Lung (tissue), 12 donors: ENCODE measurements around the gene ACTN3. TPM values are rescaled to one million over a fixed set of nuclear protein-coding genes. Genes with fewer than 3 reads are reported as not detected.

ENCODE experiments used
- ATAC-seq: fragments of 200-7000 bp; cut with Tn5 transposase; one replicate; pipeline ENCODE4 v1.9.1; 2020; ENCODE audit warnings: moderate number of reproducible peaks; ENCODE audit not compliant: insufficient read depth, low FRiP score
- DNase-seq, 3 donors: peaks; one replicate each; pipeline ENCODE4 v3.0.0-alpha.2; 2013 to 2017
- H3K27ac ChIP-seq, 2 donors: one replicate each; pipeline ENCODE4 v1.5.1; 2013; ENCODE audit warnings: mild to moderate bottlenecking in 2 of 2, moderate library complexity in 2 of 2, control low read depth in 1 of 2, inconsistent platforms in 1 of 2, low read depth in 1 of 2, low read length in 1 of 2
- H3K27me3 ChIP-seq, 3 donors: one replicate each; pipeline ENCODE4 v1.5.1; 2013; ENCODE audit warnings: low read length in 2 of 3; ENCODE audit not compliant: control insufficient read depth in 3 of 3, insufficient read depth in 3 of 3
- H3K36me3 ChIP-seq, 4 donors: one replicate each; pipeline ENCODE4 v1.5.1; 2013; ENCODE audit warnings: low read length in 4 of 4, mild to moderate bottlenecking in 1 of 4, moderate library complexity in 1 of 4; ENCODE audit not compliant: control insufficient read depth in 4 of 4, insufficient read depth in 4 of 4
- H3K4me1 ChIP-seq, 5 donors: one replicate each; pipeline ENCODE4 v1.5.1; 2013; ENCODE audit warnings: low read length in 5 of 5, mild to moderate bottlenecking in 2 of 5, moderate library complexity in 1 of 5; ENCODE audit not compliant: control insufficient read depth in 5 of 5, insufficient read depth in 5 of 5
- H3K4me3 ChIP-seq: one replicate; pipeline ENCODE4 v1.5.1; 2013; ENCODE audit warnings: mild to moderate bottlenecking, control low read depth, moderate library complexity
- H3K9ac ChIP-seq, 2 donors: one replicate each; pipeline ENCODE4 v1.5.1; 2013; ENCODE audit warnings: low read length in 2 of 2, control low read depth in 1 of 2; ENCODE audit not compliant: insufficient read depth in 1 of 2
- H3K9me3 ChIP-seq, 4 donors: one replicate each; pipeline ENCODE4 v1.5.1; 2013; ENCODE audit warnings: low read length in 3 of 4, mild to moderate bottlenecking in 1 of 4, moderate library complexity in 1 of 4; ENCODE audit not compliant: control insufficient read depth in 4 of 4, insufficient read depth in 3 of 4
- CTCF ChIP-seq: IDR thresholded peaks from 2 replicates; pipeline ENCODE4 v1.5.1; 2012; ENCODE audit warnings: mild to moderate bottlenecking; ENCODE audit errors: control extremely low read depth, extremely low read depth
- WGBS, 2 donors: extraction: QIAGEN DNeasy Blood & Tissue Kit; methylation state at CpG; one replicate each; pipeline ENCODE4 v1.1.7; 2013; 5-methylcytosine and 5-hydroxymethylcytosine counted together
- polyA plus RNA-seq, 2 donors: library from polyadenylated mRNA; stranded (reverse); fragments of 200-250 nt; gene quantifications; one replicate each; pipeline ENCODE4 v1.2.1, GENCODE V29; 2013
- total RNA-seq, 2 donors: library from RNA; depleted of rRNA in 1 of 2; stranded (reverse); fragments of >200 nt in 1 of 2; gene quantifications; one replicate each; pipeline ENCODE4 v1.2.1, GENCODE V29; 2014 to 2021
- donor health status: control.
- donor health status: control.
- donor health status: Bipolar disorder and iron deficiency.
- donor health status: healthy.
- donor health status: DM: yes; HTN: yes; CAD: no.

ACTN3 gene
- total and polyA plus RNA-seq, 4 donors = 0.04 to 0.15 (median 0.07) TPM; not detected in 1

- Histone ChIP-seq H3K36me3 (peaks cover 0 to 2% (median 0%) of the 10 kb centered on the region in 4 donors), H3K9me3 (no peaks in the 10 kb centered on the region), H3K27ac (peak within 1 kb of the TSS; percentile 71 to 91), H3K27me3 (no peaks in the 10 kb centered on the region), H3K4me1 (peaks cover 0 to 30% (median 15%) of the 10 kb centered on the region in 5 donors), H3K4me3 (peak within 1 kb of the TSS; percentile 95), H3K9ac (peak within 1 kb of the TSS; percentile 88 to 96)
- DNase-seq = peak; percentile 97
- peak; percentile 94 for ATAC-seq
- 17 to 18% methylated on average over 68 of the region's 68 CpGs for WGBS, 2 donors
- TF ChIP-seq CTCF = peak; percentile 40
Observed at GRCh38 chr11:66592457-66593302, 46.0 kb downstream of the ACTN3 start, which contains the start of the genes CCDC87 and CCS. Gene CCDC87 (minus strand): TSS chr11:66593063. CDS start chr11:66593015, 48 bp downstream. Gene CCS (plus strand): TSS chr11:66593185. CDS start chr11:66593262, 77 bp downstream.

- ATAC-seq (no peak), DNase-seq (no peak)
- Histone ChIP-seq H3K4me3 (peak overlapping the region; percentile 95), H3K9ac (peak overlapping the region; percentile 88 to 96), H3K4me1 (peaks cover 0 to 30% (median 15%) of the 10 kb centered on the region in 5 donors), H3K27me3 (no peaks in the 10 kb centered on the region), H3K27ac (peak overlapping the region; percentile 71 to 91), H3K36me3 (peaks cover 0 to 2% (median 0%) of the 10 kb centered on the region in 4 donors), H3K9me3 (no peaks in the 10 kb centered on the region)
- no peak for TF ChIP-seq CTCF
- WGBS, 2 donors = 5 to 6% methylated on average over 12 of the region's 12 CpGs
Observed at GRCh38 chr11:66593303-66593635, 46.6 kb downstream of the ACTN3 start.

- TF ChIP-seq CTCF = no peak
- peaks cover 0 to 2% (median under 1%) of the 10 kb centered on the region in 4 donors for H3K36me3 ChIP-seq
- no peaks in the 10 kb centered on the region for H3K9me3 ChIP-seq
- peak overlapping the region in 1 of 2 donors; percentile 91 for H3K27ac ChIP-seq
- H3K4me1 ChIP-seq = peaks cover 0 to 30% (median 15%) of the 10 kb centered on the region in 5 donors
- peak overlapping the region; percentile 88 to 96 for H3K9ac ChIP-seq
- peak overlapping the region; percentile 95 for H3K4me3 ChIP-seq
- DNase-seq (no peak), ATAC-seq (no peak)
- 68 to 69% methylated on average over 7 of the region's 7 CpGs for WGBS, 2 donors
- no peaks in the 10 kb centered on the region for H3K27me3 ChIP-seq
Observed at GRCh38 chr11:66593650-66594049, 46.9 kb downstream of the ACTN3 start.
